HepG2 (cell line): ENCODE data around the gene FBRSL1. TPM values are rescaled to one million over a fixed set of nuclear protein-coding genes. Genes with fewer than 3 reads are reported as not detected.

ENCODE experiments used
- ARNTL ChIP-seq: sonication (generic); formaldehyde crosslinking; IDR thresholded peaks from 2 replicates; pipeline ENCODE4 v1.4.0; 2020; ENCODE audit warnings: mild to moderate bottlenecking, missing genetic modification reagents
- CBX1 ChIP-seq: IDR thresholded peaks from one replicate; pipeline ENCODE4 v1.6.1; 2016; ENCODE audit warnings: antibody characterized with exemption, low read depth
- HDAC1 ChIP-seq: sonication (generic); formaldehyde crosslinking; IDR thresholded peaks from 2 replicates; pipeline ENCODE4 v1.5.1; 2020; ENCODE audit warnings: mild to moderate bottlenecking, missing genetic modification reagents
- HNRNPH1 ChIP-seq: fragments of 200-400 bp; formaldehyde crosslinking; optimal IDR thresholded peaks from 2 replicates; pipeline ENCODE3; 2017; ENCODE audit warnings: mild to moderate bottlenecking, low read depth, low read length
- HNRNPUL1 ChIP-seq: fragments of 200-400 bp; formaldehyde crosslinking; IDR thresholded peaks from 2 replicates; pipeline ENCODE4 v1.6.1; 2017; ENCODE audit warnings: low read depth, mild to moderate bottlenecking, low read length, moderate library complexity
- NCOA1 ChIP-seq: sonication (generic); formaldehyde crosslinking; IDR thresholded peaks from 2 replicates; pipeline ENCODE4 v1.9.0; 2021; ENCODE audit warnings: missing genetic modification reagents
- NFE2 ChIP-seq: sonication (generic); formaldehyde crosslinking; IDR thresholded peaks from 2 replicates; pipeline ENCODE4 v1.4.0; 2020; ENCODE audit warnings: missing genetic modification reagents
- PHB2 ChIP-seq: fragments of 450-650 bp; IDR thresholded peaks from 2 replicates; pipeline ENCODE4 v1.6.1; 2018; ENCODE audit not compliant: partially characterized antibody
- POGZ ChIP-seq: sonication (generic); formaldehyde crosslinking; IDR thresholded peaks from 2 replicates; pipeline ENCODE4 v1.4.0; 2020; ENCODE audit warnings: mild to moderate bottlenecking, missing genetic modification reagents
- RBM22 ChIP-seq: fragments of 200-400 bp; formaldehyde crosslinking; optimal IDR thresholded peaks from 2 replicates; pipeline ENCODE3; 2017; ENCODE audit warnings: mild to moderate bottlenecking, low read length, moderate library complexity
- REPIN1 ChIP-seq: sonication (generic); formaldehyde crosslinking; IDR thresholded peaks from 2 replicates; pipeline ENCODE4 v1.8.0; 2022; ENCODE audit warnings: missing genetic modification reagents, low read depth, mild to moderate bottlenecking, borderline replicate concordance
- SNAPC2 ChIP-seq: sonication (generic); formaldehyde crosslinking; IDR thresholded peaks from 2 replicates; pipeline ENCODE4 v1.8.1; 2022; ENCODE audit warnings: mild to moderate bottlenecking, missing genetic modification reagents
- SRSF9 ChIP-seq: fragments of 200-400 bp; formaldehyde crosslinking; IDR thresholded peaks from 2 replicates; pipeline ENCODE4 v1.6.1; 2018; ENCODE audit warnings: borderline replicate concordance, mild to moderate bottlenecking, low read depth, low read length; ENCODE audit not compliant: insufficient read depth, poor library complexity, severe bottlenecking
- TEAD2 ChIP-seq: sonication (generic); formaldehyde crosslinking; IDR thresholded peaks from 2 replicates; pipeline ENCODE4 v1.9.0; 2021; ENCODE audit warnings: missing genetic modification reagents
- U2AF2 ChIP-seq: fragments of 200-400 bp; formaldehyde crosslinking; IDR thresholded peaks from 2 replicates; pipeline ENCODE4 v1.6.1; 2017; ENCODE audit warnings: low read depth, mild to moderate bottlenecking, low read length
- YY1 ChIP-seq: IDR thresholded peaks from 2 replicates; pipeline ENCODE4 v1.6.1; 2011; ENCODE audit warnings: low read length, low read depth, moderate library complexity, mild to moderate bottlenecking; ENCODE audit not compliant: insufficient read depth, insufficient replicate concordance
- ZBTB42 ChIP-seq: sonication (generic); formaldehyde crosslinking; IDR thresholded peaks from 2 replicates; pipeline ENCODE4 v1.5.0; 2020; ENCODE audit warnings: mild to moderate bottlenecking, missing genetic modification reagents
- ZFY ChIP-seq: sonication (generic); formaldehyde crosslinking; IDR thresholded peaks from 2 replicates; pipeline ENCODE4 v1.4.0; 2020; ENCODE audit warnings: missing genetic modification reagents
- ZNF335 ChIP-seq: sonication (generic); formaldehyde crosslinking; IDR thresholded peaks from 2 replicates; pipeline ENCODE4 v1.4.0; 2020; ENCODE audit warnings: missing genetic modification reagents
- ZNF503 ChIP-seq: sonication (generic); formaldehyde crosslinking; IDR thresholded peaks from 2 replicates; pipeline ENCODE4 v1.4.0; 2020; ENCODE audit warnings: missing genetic modification reagents
- ZNF546 ChIP-seq: sonication (generic); formaldehyde crosslinking; conservative IDR thresholded peaks from 2 replicates; pipeline ENCODE4 v1.8.1; 2023; ENCODE audit warnings: mild to moderate bottlenecking, missing genetic modification reagents
- ZNF550 ChIP-seq: sonication (generic); formaldehyde crosslinking; IDR thresholded peaks from 2 replicates; pipeline ENCODE4 v1.4.0; 2020; ENCODE audit warnings: mild to moderate bottlenecking, missing genetic modification reagents, borderline replicate concordance
- ZNF883 ChIP-seq: sonication (generic); formaldehyde crosslinking; IDR thresholded peaks from 2 replicates; pipeline ENCODE4 v1.5.1; 2020; ENCODE audit warnings: mild to moderate bottlenecking, missing genetic modification reagents; ENCODE audit errors: not compliant biosample characterization
- ZSCAN20 ChIP-seq: sonication (generic); formaldehyde crosslinking; IDR thresholded peaks from 2 replicates; pipeline ENCODE4 v1.4.0; 2020; ENCODE audit warnings: missing genetic modification reagents, mild to moderate bottlenecking, borderline replicate concordance
- polyA plus RNA-seq, 8 experiments: library from polyadenylated mRNA; depleted of rRNA in 3 of 8; stranded (reverse) in 7 of 8; unstranded in 1 of 8; fragments of >200 nt; fragmentation: Illumina TruSeq in 4 of 8; extraction: Trizol in 4 of 8; gene quantifications; 2 replicates each; pipeline versions ENCODE4 v1.2.1 to v1.2.3, GENCODE V29; 2011 to 2016; ENCODE audit warnings: low read depth in 4 of 8, missing spikeins in 1 of 8, mixed read lengths in 1 of 8; ENCODE audit not compliant: insufficient read depth in 1 of 8
- total RNA-seq, 5 experiments: library from RNA; depleted of rRNA; stranded (reverse); fragments of >200 nt; fragmentation: Illumina TruSeq; extraction: Trizol; gene quantifications; 2 replicates each; pipeline ENCODE4 v1.2.3, GENCODE V29; 2016; ENCODE audit warnings: low read depth in 1 of 5
- TF ChIP-seq, protein P1 (sequence below): IDR thresholded peaks from 2 replicates; pipeline ENCODE4 v1.6.1; 2016
- TF ChIP-seq, protein P2 (sequence below): IDR thresholded peaks from 2 replicates; pipeline ENCODE4 v1.6.1; 2012; ENCODE audit warnings: inconsistent platforms

Gene FBRSL1
- total and polyA plus RNA-seq, 2 of the 13 experiments (the other 11 are each of a cell fraction or from before 2014, with no cell fraction given): 3.6 to 7.9 TPM

DNA sequence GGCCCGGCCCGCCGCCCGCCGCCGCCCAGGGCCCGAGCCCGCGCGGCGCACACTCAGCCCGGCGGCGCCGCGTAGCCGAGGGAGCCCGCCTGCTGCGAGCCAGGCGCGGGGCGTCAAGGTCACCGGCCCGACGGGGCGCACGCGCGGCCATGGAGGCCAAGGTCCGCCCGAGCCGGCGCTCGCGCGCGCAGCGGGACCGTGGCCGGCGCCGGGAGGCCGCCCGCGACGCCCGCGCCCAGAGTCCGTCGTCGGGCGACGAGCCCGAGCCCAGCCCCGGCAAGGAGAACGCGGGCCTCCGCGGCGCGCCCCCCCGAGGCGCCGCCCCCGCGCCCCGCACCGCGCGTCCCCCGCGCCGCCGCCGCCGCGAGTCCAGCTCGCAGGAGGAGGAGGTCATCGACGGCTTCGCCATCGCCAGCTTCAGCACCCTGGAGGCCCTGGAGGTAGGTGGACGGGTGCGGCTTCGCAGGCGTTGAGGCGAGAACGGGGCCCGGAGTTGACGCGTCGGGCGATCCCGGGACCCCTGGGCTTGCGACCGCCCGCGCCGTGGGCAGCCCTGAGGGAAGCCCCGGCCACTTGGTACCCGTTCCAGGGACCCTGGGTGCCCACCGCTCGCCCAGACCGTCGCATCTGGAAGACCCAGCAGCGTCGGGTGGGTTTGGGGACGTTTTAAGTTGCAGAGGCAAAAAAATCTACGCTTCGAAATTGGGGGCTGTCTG, 629 bp downstream of the FBRSL1 start (continued):
- TF ChIP-seq, protein P1, sequence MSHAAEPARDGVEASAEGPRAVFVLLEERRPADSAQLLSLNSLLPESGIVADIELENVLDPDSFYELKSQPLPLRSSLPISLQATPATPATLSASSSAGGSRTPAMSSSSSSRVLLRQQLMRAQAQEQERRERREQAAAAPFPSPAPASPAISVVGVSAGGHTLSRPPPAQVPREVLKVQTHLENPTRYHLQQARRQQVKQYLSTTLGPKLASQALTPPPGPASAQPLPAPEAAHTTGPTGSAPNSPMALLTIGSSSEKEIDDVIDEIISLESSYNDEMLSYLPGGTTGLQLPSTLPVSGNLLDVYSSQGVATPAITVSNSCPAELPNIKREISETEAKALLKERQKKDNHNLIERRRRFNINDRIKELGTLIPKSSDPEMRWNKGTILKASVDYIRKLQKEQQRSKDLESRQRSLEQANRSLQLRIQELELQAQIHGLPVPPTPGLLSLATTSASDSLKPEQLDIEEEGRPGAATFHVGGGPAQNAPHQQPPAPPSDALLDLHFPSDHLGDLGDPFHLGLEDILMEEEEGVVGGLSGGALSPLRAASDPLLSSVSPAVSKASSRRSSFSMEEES (CRISPR knock-in tag): no peak
- TF ChIP-seq ZNF335 (CRISPR knock-in tag): no peak
- TF ChIP-seq HNRNPUL1: no peak
- peak; percentile 17 for TF ChIP-seq ZFY (CRISPR knock-in tag)
- TF ChIP-seq ARNTL: no peak
- no peak for TF ChIP-seq ZSCAN20 (CRISPR knock-in tag)
- 0 out of 2 replicates have a peak, but pooled peaks have one; percentile 23 for TF ChIP-seq HDAC1 (CRISPR knock-in tag)
- TF ChIP-seq ZNF546 (CRISPR knock-in tag): no peak
- TF ChIP-seq SRSF9: no peak
- no peak for TF ChIP-seq REPIN1
- TF ChIP-seq, protein P2, sequence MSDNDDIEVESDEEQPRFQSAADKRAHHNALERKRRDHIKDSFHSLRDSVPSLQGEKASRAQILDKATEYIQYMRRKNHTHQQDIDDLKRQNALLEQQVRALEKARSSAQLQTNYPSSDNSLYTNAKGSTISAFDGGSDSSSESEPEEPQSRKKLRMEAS: peak; percentile 37; the same call in 1 of the 2 replicates
- no peak for TF ChIP-seq NCOA1 (CRISPR knock-in tag)
- TF ChIP-seq ZNF503 (CRISPR knock-in tag): no peak
- TF ChIP-seq NFE2 (CRISPR knock-in tag): no peak
- TF ChIP-seq POGZ: no peak
- TF ChIP-seq PHB2: no peak
- peak; percentile 21 for TF ChIP-seq YY1
- no peak for TF ChIP-seq ZBTB42 (CRISPR knock-in tag)
- no peak for TF ChIP-seq ZNF550 (CRISPR knock-in tag)
- TF ChIP-seq SNAPC2 (CRISPR knock-in tag): no peak
- no peak for TF ChIP-seq TEAD2 (CRISPR knock-in tag)
- peak; percentile 17 for TF ChIP-seq ZNF883 (CRISPR knock-in tag)
- no peak for TF ChIP-seq CBX1
- TF ChIP-seq HNRNPH1: no peak
- TF ChIP-seq U2AF2: no peak
- no peak for TF ChIP-seq RBM22
